PFSK-1 (cell line): ENCODE data around the gene LGR4.

ENCODE experiments used
- FOXP2 ChIP-seq: optimal IDR thresholded peaks from 2 replicates; pipeline ENCODE3; 2011; ENCODE audit warnings: borderline replicate concordance, control low read depth, inconsistent platforms; ENCODE audit not compliant: insufficient read depth; ENCODE audit errors: extremely low read length, extremely low read depth
- POLR2AphosphoS5 ChIP-seq: IDR thresholded peaks from 2 replicates; pipeline ENCODE4 v1.6.1; 2012; ENCODE audit warnings: low read depth, mild to moderate bottlenecking, control low read depth, low read length, moderate library complexity
- SIN3A ChIP-seq: IDR thresholded peaks from 2 replicates; pipeline ENCODE4 v1.6.1; 2012; ENCODE audit warnings: mild to moderate bottlenecking, low read length, moderate library complexity, borderline replicate concordance; ENCODE audit not compliant: insufficient read depth
- TAF1 ChIP-seq: IDR thresholded peaks from 2 replicates; pipeline ENCODE4 v1.6.1; 2012; ENCODE audit warnings: low read length, control low read depth, borderline replicate concordance; ENCODE audit not compliant: insufficient read depth
- TF ChIP-seq, protein P1 (sequence below), 2 experiments: IDR thresholded peaks; 2 replicates each; pipeline versions ENCODE4 v1.6.1 to v1.8.0; 2011 to 2012; ENCODE audit warnings: low read depth in 2 of 2, low read length in 2 of 2, control low read depth in 1 of 2, inconsistent platforms in 1 of 2, mild to moderate bottlenecking in 1 of 2, moderate library complexity in 1 of 2; ENCODE audit not compliant: insufficient read depth in 1 of 2

DNA sequence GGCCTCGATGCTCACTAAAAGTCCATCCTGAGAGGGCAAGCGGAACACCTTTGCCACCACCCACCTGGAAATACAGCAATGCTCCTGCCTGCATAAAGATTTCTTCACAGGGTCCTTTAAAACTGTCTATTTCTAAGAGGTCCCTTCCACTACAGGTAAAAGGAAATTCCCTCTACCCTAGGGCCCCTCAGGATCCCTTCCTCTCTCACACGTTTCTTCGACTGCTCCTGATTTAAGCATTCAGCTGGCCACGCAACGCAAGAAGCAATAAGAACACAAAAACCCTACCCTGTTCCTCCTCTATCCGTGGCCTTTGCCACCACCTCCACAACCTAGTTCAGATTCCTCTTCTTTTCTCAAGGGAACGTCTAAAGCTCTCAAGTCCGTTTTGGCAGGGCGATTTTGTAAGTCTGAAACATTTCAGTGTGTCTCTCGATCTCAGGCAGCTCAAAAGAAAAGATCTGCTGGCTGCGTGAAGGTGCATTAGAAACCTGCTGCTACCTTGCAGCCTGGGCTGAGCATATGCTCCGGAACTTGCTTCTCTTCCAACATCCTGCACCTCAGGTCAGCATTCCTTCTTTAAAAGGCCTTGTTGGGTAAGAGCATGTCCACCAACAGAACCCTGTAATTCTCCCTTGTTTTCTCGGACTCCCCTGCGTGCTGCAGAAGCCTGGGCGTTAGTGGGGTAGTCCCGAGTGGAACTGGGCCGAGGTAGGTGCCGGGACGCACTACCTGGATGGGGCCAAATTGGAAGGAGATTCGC lies 1.6 kb downstream of the LGR4 start:
- TF ChIP-seq POLR2AphosphoS5: no peak
- TF ChIP-seq, protein P1, sequence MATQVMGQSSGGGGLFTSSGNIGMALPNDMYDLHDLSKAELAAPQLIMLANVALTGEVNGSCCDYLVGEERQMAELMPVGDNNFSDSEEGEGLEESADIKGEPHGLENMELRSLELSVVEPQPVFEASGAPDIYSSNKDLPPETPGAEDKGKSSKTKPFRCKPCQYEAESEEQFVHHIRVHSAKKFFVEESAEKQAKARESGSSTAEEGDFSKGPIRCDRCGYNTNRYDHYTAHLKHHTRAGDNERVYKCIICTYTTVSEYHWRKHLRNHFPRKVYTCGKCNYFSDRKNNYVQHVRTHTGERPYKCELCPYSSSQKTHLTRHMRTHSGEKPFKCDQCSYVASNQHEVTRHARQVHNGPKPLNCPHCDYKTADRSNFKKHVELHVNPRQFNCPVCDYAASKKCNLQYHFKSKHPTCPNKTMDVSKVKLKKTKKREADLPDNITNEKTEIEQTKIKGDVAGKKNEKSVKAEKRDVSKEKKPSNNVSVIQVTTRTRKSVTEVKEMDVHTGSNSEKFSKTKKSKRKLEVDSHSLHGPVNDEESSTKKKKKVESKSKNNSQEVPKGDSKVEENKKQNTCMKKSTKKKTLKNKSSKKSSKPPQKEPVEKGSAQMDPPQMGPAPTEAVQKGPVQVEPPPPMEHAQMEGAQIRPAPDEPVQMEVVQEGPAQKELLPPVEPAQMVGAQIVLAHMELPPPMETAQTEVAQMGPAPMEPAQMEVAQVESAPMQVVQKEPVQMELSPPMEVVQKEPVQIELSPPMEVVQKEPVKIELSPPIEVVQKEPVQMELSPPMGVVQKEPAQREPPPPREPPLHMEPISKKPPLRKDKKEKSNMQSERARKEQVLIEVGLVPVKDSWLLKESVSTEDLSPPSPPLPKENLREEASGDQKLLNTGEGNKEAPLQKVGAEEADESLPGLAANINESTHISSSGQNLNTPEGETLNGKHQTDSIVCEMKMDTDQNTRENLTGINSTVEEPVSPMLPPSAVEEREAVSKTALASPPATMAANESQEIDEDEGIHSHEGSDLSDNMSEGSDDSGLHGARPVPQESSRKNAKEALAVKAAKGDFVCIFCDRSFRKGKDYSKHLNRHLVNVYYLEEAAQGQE (IDR thresholded peaks at IDR 0.05; ENCODE audit: insufficient read depth in 1 of 2, low read depth in 2 of 2, low read length in 2 of 2): no peak
- no peak for TF ChIP-seq SIN3A
- no peak for TF ChIP-seq FOXP2
- TF ChIP-seq TAF1: no peak
